PC-3 (cell line): ENCODE measurements around the gene PDS5A.

Experiments
- CTCF ChIP-seq: fragments of 300-600 bp; sonication (generic); conservative IDR thresholded peaks from 2 replicates; pipeline ENCODE4 v1.5.1; 2017; ENCODE audit warnings: antibody characterized with exemption, low read depth, mild to moderate bottlenecking, low read length
- EZH2 ChIP-seq: fragments of 300-600 bp; sonication (generic); IDR thresholded peaks from one replicate; pipeline ENCODE4 v1.6.1; 2017; ENCODE audit warnings: antibody characterized with exemption, mild to moderate bottlenecking, low read length; ENCODE audit not compliant: unreplicated experiment

- TF ChIP-seq CTCF (no peak), EZH2 (no peak)
Measured at GRCh38 chr4:39931441-39931901, 46.2 kb downstream of the PDS5A start.
